Adrenal gland (tissue), 12 donors: Measurements from ENCODE around the gene CPO. TPM values are rescaled to one million over a fixed set of nuclear protein-coding genes. Genes with fewer than 3 reads are reported as not detected.
"Not testable (repeated sequence)": the region's sequence is repeated elsewhere in the genome, so short reads cannot be mapped to it uniquely, and the experiment has no call there.

Experiments used
- DNase-seq, 7 donors: peaks; one replicate each; pipeline ENCODE4 v3.0.0-alpha.2; 2019 to 2020
- H3K27ac ChIP-seq, 5 donors: fragments of 200-600 bp; sonication (generic) in 4 of 5; 1 replicate in 3 of 5; 2 replicates in 2 of 5; pipeline versions ENCODE4 v1.5.1 to v1.8.0; 2016 to 2020; ENCODE audit warnings: mild to moderate bottlenecking in 1 of 5
- H3K27me3 ChIP-seq: fragments of 200-600 bp; 2 replicates; pipeline ENCODE4 v1.8.0; 2021
- H3K36me3 ChIP-seq, 2 donors: fragments of 200-600 bp; replicated peaks in 1 of 2; 1 replicate in 1 of 2; 2 replicates in 1 of 2; pipeline versions ENCODE4 v1.5.1 to v1.8.0; 2018 to 2022
- H3K4me1 ChIP-seq, 2 donors: fragments of 200-600 bp; replicated peaks in 1 of 2; 1 replicate in 1 of 2; 2 replicates in 1 of 2; pipeline versions ENCODE4 v1.5.1 to v1.8.0; 2018 to 2021
- H3K4me3 ChIP-seq, 4 donors: fragments of 200-600 bp; sonication (generic) in 3 of 4; one replicate each; pipeline ENCODE4 v1.5.1; 2016 to 2018
- H3K9me3 ChIP-seq, 3 donors: fragments of 200-600 bp; sonication (generic) in 1 of 3; replicated peaks in 1 of 3; 1 replicate in 2 of 3; 2 replicates in 1 of 3; pipeline versions ENCODE4 v1.5.1 to v1.8.0; 2016 to 2021
- CTCF ChIP-seq, 6 experiments: fragments of 450-650 bp in 4 of 6; fragments of 200-600 bp in 2 of 6; sonication (generic) in 1 of 6; IDR thresholded peaks; 1 replicate in 5 of 6; 2 replicates in 1 of 6; pipeline versions ENCODE4 v1.5.1 to v1.8.0; 2016 to 2021; ENCODE audit warnings: antibody characterized with exemption in 6 of 6, mild to moderate bottlenecking in 2 of 6, moderate library complexity in 1 of 6
- POLR2A ChIP-seq, 2 donors: fragments of 450-650 bp; IDR thresholded peaks; one replicate each; pipeline ENCODE4 v1.6.1; 2017; ENCODE audit warnings: antibody characterized with exemption in 2 of 2, mild to moderate bottlenecking in 2 of 2, moderate library complexity in 1 of 2
- WGBS, 4 donors: extraction: QIAGEN DNeasy Blood & Tissue Kit in 2 of 4; methylation state at CpG; one replicate each; pipeline versions ENCODE4 v1.1.5 to v1.1.7; 2013 to 2017; 5-methylcytosine and 5-hydroxymethylcytosine counted together
- intact Hi-C, 2 donors: fragments of 100-400 bp; cut with DNase I; formaldehyde crosslinking; loops; one replicate each; pipeline versions ENCODE4 v1.14.1 to v1.15.0; 2022 to 2023
- polyA plus RNA-seq, 3 donors: library from polyadenylated mRNA; stranded (reverse); fragments of 200-250 nt in 2 of 3; fragments of 350-450 nt in 1 of 3; fragmentation: Illumina TruSeq in 1 of 3; extraction: RNeasy Lipid Tissue Mini Kit (QIAGEN cat#74804) in 1 of 3; gene quantifications; one replicate each; pipeline ENCODE4 v1.2.3, GENCODE V29; 2013 to 2014
- total RNA-seq, 9 donors: library from RNA; depleted of rRNA in 4 of 9; stranded (reverse); fragments of >200 nt in 4 of 9; fragments of 120-200 nt in 1 of 9; fragmentation: NEBNext Ultra II Directional in 1 of 9; extraction: Animal tissue kit (Norgen Biotek cat#: 25700) in 1 of 9; gene quantifications; one replicate each; pipeline versions ENCODE4 v1.1.0 to v1.2.4, GENCODE V29; 2013 to 2023
- donor health status: healthy with polysubstance abuse.
- donor health status: Bipolar disorder and iron deficiency.
- donor health status: DM: yes; HTN: yes; CAD: no.
- donor health status: DM: no; HTN: no; CAD: no.
- donor health status: DM: no; HTN: no; CAD: no.
- donor health status: DM: yes; HTN: yes; CAD: no.

Gene CPO
- total and polyA plus RNA-seq, 12 donors = 0.24 to 13.5 (median 0.57) TPM; not detected in 1

DNA sequence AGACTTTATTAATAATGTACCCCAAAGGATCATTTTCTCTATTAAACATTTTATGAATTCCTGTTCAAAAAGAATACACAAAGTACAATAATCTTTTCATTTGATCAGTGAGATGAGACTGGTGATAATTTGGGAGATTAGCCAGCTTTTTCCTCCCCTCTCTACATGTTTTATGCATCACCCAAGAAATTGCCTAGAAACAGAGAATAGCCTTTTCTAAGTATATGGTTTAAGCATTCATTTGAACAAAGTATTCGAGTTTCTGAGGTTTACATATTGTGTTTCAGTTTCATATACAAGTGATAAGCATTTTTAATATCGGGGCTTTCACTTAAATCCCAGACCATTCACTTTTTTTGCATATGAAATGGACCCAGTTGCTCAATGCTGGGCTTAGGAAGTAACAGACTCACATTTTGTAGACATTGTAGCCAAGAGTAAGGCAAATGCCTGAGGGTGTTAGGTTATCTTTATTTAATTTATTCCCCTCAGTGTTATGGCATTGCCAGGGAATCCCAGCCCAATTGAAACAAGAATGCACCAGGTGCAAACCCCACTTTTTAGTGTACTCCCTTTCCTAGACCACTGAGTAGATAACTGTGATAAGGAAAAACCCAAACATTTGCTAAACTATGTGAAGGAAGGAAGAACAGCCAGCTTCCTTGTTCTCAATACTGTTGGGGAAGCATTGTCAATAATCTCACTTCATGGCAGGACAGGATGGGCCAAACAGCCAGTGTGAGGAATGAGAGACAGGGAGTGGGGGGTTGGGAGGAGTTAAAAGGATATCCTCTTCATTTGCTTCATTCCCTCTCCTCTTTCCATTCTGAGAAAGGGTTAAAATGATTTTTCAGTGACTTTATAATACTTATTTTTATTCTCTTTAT, 3.5 kb downstream of the CPO start:
- H3K9me3 ChIP-seq = peaks cover 0 to 12% (median 10%) of the 10 kb centered on the region in 3 donors
- H3K36me3 ChIP-seq = no peaks in the 10 kb centered on the region
- H3K4me1 ChIP-seq = no peaks in the 10 kb centered on the region
- TF ChIP-seq POLR2A (IDR thresholded peaks at IDR 0.05) (no peak), CTCF (IDR thresholded peaks at IDR 0.05) (no peak)
- no peak overlapping the region for H3K27ac ChIP-seq
- no peak for DNase-seq
- H3K27me3 ChIP-seq = no peaks in the 10 kb centered on the region
- intact Hi-C loops = no loop called here
- 71 to 80% (median 76%) methylated on average over 2 of the region's 2 CpGs for WGBS, 4 donors
- H3K4me3 ChIP-seq = no peak overlapping the region

- H3K9me3 ChIP-seq, intact Hi-C loops, H3K4me3 ChIP-seq, H3K4me1 ChIP-seq, DNase-seq, H3K27me3 ChIP-seq, H3K36me3 ChIP-seq, H3K27ac ChIP-seq: not testable (repeated sequence)
- 95 to 100% (median 99%) methylated on average over 2 of the region's 2 CpGs for WGBS, 4 donors
Measured at GRCh38 chr2:206953404-206953803, 14.1 kb downstream of the CPO start.

- TF ChIP-seq POLR2A (IDR thresholded peaks at IDR 0.05) (no peak), CTCF (IDR thresholded peaks at IDR 0.05) (no peak)
- Histone ChIP-seq H3K4me1 (no peaks in the 10 kb centered on the region), H3K9me3 (no peaks in the 10 kb centered on the region), H3K4me3 (no peak overlapping the region), H3K36me3 (no peaks in the 10 kb centered on the region), H3K27ac (no peak overlapping the region), H3K27me3 (no peaks in the 10 kb centered on the region)
- intact Hi-C loops = no loop called here
- DNase-seq = no peak
Measured at GRCh38 chr2:206955253-206955652, 15.9 kb downstream of the CPO start.

DNA sequence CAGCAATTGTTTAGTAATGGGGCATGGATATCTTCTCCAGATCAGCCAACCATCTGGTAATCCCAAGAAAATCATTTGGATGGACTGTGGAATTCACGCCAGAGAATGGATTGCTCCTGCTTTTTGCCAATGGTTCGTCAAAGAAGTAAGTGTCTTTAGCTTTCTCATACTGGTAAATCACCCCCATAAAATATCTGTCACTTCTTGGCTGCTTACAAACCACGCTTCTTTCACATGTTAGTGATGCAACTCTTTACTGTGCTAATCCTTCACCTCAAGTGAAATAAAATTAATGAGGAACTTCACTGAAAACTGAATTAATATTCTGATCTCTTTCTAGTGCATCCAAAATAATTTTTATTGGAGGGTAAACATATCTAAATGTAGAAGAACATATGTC, 18.9 kb downstream of the CPO start:
- 78 to 88% (median 85%) methylated on average over 3 of the region's 3 CpGs for WGBS, 4 donors
- H3K4me1 ChIP-seq = no peaks in the 10 kb centered on the region
- intact Hi-C loops = no loop called here

More for the DNA sequence above, 18.9 kb downstream of the CPO start:
- no peaks in the 10 kb centered on the region for H3K36me3 ChIP-seq
- TF ChIP-seq POLR2A (IDR thresholded peaks at IDR 0.05) (no peak), CTCF (IDR thresholded peaks at IDR 0.05) (no peak)
- DNase-seq = no peak
- H3K27ac ChIP-seq = no peak overlapping the region
- no peaks in the 10 kb centered on the region for H3K9me3 ChIP-seq
- H3K27me3 ChIP-seq = no peaks in the 10 kb centered on the region
- no peak overlapping the region for H3K4me3 ChIP-seq
